MM.1S (cell line): ENCODE data around the gene PIGT.
A peak's percentile ranks its signal among the peaks of the same experiment; 100 is the strongest.

Experiments used
- DNase-seq: peaks from one replicate; pipeline ENCODE4 v3.0.0-alpha.2; 2015
- H2AFZ ChIP-seq: fragments of 300-600 bp; sonication (generic); 2 replicates; pipeline ENCODE4 v1.6.0; 2016; ENCODE audit warnings: antibody characterized with exemption, low read length
- H3F3A ChIP-seq: fragments of 300-600 bp; sonication (generic); 2 replicates; pipeline ENCODE4 v1.6.1; 2016; ENCODE audit warnings: mild to moderate bottlenecking, antibody characterized with exemption, low read length, moderate library complexity, mixed read lengths; ENCODE audit not compliant: insufficient read depth
- H3K27ac ChIP-seq: fragments of 300-600 bp; sonication (generic); 2 replicates; pipeline ENCODE4 v1.5.1; 2016; ENCODE audit warnings: mild to moderate bottlenecking, low read length
- H3K27me3 ChIP-seq: fragments of 300-600 bp; sonication (generic); replicated peaks from 2 replicates; pipeline ENCODE4 v1.6.0; 2016; ENCODE audit warnings: low read length; ENCODE audit not compliant: insufficient read depth
- H3K36me3 ChIP-seq: fragments of 300-600 bp; sonication (generic); replicated peaks from 2 replicates; pipeline ENCODE4 v1.6.1; 2016; ENCODE audit warnings: mild to moderate bottlenecking, low read length, mixed read lengths; ENCODE audit not compliant: insufficient read depth
- H3K4me1 ChIP-seq: fragments of 300-600 bp; sonication (generic); 2 replicates; pipeline ENCODE4 v1.6.1; 2016; ENCODE audit warnings: low read length, mixed read lengths
- H3K4me2 ChIP-seq: fragments of 300-600 bp; sonication (generic); 2 replicates; pipeline ENCODE4 v1.6.0; 2016; ENCODE audit warnings: low read depth, low read length
- H3K4me3 ChIP-seq: fragments of 300-600 bp; sonication (generic); 2 replicates; pipeline ENCODE4 v1.5.1; 2016; ENCODE audit warnings: low read length, mixed read lengths
- H3K79me2 ChIP-seq: fragments of 300-600 bp; sonication (generic); 2 replicates; pipeline ENCODE4 v1.6.1; 2016; ENCODE audit warnings: mixed run types, low read length, mixed read lengths
- H3K9ac ChIP-seq: fragments of 300-600 bp; sonication (generic); 2 replicates; pipeline ENCODE4 v1.6.1; 2016; ENCODE audit warnings: low read length, mixed read lengths
- H3K9me2 ChIP-seq: fragments of 300-600 bp; sonication (generic); replicated peaks from 2 replicates; pipeline ENCODE4 v1.6.1; 2016; ENCODE audit warnings: mild to moderate bottlenecking, low read length, mixed read lengths; ENCODE audit not compliant: insufficient read depth
- H3K9me3 ChIP-seq: fragments of 300-600 bp; sonication (generic); replicated peaks from 2 replicates; pipeline ENCODE4 v1.6.1; 2016; ENCODE audit warnings: mild to moderate bottlenecking, low read length, mixed read lengths; ENCODE audit not compliant: insufficient read depth
- H4K20me1 ChIP-seq: fragments of 300-600 bp; sonication (generic); 2 replicates; pipeline ENCODE4 v1.6.1; 2016; ENCODE audit warnings: mild to moderate bottlenecking, low read length, moderate library complexity, mixed read lengths; ENCODE audit not compliant: insufficient read depth
- EZH2 ChIP-seq: fragments of 300-600 bp; sonication (generic); optimal IDR thresholded peaks from 2 replicates; pipeline ENCODE3; 2017; ENCODE audit warnings: low read depth, mild to moderate bottlenecking, antibody characterized with exemption, low read length, mixed read lengths
- EZH2phosphoT487 ChIP-seq: fragments of 300-600 bp; sonication (generic); IDR thresholded peaks from 2 replicates; pipeline ENCODE4 v1.6.1; 2018; ENCODE audit warnings: antibody characterized with exemption, low read length
- TF ChIP-seq, protein P1 (sequence below): fragments of 300-600 bp; sonication (generic); IDR thresholded peaks from 2 replicates; pipeline ENCODE4 v1.5.1; 2016; ENCODE audit warnings: antibody characterized with exemption, low read length, mixed read lengths

The PIGT gene

GRCh38 chr20:45444050-45444449 lies 28.1 kb downstream of the PIGT start:
- no peak overlapping the region for H3K27ac ChIP-seq
- H3K4me3 ChIP-seq, result no peak overlapping the region
- H3K4me2 ChIP-seq, result peak overlapping the region; percentile 4
- H2AFZ ChIP-seq, result no peak overlapping the region
- peak; percentile 66 for DNase-seq
- H3K9me2 ChIP-seq, result no peaks in the 10 kb centered on the region
- no peak overlapping the region for H3K9ac ChIP-seq
- TF ChIP-seq EZH2, result no peak
- TF ChIP-seq EZH2phosphoT487, result no peak
- TF ChIP-seq, protein P1, sequence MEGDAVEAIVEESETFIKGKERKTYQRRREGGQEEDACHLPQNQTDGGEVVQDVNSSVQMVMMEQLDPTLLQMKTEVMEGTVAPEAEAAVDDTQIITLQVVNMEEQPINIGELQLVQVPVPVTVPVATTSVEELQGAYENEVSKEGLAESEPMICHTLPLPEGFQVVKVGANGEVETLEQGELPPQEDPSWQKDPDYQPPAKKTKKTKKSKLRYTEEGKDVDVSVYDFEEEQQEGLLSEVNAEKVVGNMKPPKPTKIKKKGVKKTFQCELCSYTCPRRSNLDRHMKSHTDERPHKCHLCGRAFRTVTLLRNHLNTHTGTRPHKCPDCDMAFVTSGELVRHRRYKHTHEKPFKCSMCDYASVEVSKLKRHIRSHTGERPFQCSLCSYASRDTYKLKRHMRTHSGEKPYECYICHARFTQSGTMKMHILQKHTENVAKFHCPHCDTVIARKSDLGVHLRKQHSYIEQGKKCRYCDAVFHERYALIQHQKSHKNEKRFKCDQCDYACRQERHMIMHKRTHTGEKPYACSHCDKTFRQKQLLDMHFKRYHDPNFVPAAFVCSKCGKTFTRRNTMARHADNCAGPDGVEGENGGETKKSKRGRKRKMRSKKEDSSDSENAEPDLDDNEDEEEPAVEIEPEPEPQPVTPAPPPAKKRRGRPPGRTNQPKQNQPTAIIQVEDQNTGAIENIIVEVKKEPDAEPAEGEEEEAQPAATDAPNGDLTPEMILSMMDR, result no peak
- H3F3A ChIP-seq, result no peaks in the 10 kb centered on the region
- no peaks in the 10 kb centered on the region for H3K79me2 ChIP-seq
- H3K36me3 ChIP-seq, result no peaks in the 10 kb centered on the region
- H4K20me1 ChIP-seq, result no peaks in the 10 kb centered on the region
- H3K27me3 ChIP-seq, result no peaks in the 10 kb centered on the region
- H3K9me3 ChIP-seq, result no peaks in the 10 kb centered on the region
- H3K4me1 ChIP-seq, result peaks cover 13% of the 10 kb centered on the region

DNA sequence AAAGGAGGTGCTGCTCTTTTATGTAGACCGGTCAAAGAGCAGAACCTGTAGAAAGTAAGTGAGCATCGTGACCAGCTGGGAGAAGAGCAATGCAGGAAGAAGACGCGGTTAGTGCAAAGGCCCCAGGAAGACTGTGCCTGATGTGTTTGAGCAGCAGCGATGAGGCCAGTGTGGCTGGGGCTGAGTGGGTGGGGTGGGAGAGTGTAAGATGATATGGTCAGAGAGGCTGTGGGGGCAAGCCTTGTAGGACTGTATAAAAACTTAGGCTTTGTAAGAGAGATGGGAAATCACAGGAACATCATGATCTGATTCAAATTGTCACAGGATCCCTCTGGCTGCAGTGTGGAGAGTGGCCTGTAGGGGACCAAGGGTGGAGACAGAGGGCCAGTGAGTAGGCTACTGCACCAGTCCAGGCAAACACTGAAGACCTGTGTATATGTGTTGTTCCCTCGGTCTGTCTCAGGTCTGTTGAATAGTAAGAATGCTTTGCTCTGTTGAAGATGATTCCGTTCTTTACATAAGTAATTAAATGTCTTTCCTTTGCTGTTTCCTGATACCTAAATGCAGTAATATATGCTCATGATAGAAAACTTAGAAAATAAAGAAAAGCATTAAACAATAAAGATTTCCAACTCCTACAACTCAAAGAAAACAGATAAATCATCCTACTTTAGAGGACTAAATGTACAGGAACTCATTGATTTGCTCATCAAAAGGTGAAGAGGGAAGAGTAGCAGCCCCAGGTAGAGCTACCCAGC lies 30.0 kb downstream of the PIGT start:
- peaks cover 13% of the 10 kb centered on the region for H3K4me1 ChIP-seq
- peak; percentile 56 for DNase-seq
- H3K9me2 ChIP-seq, result no peaks in the 10 kb centered on the region
- H3K27me3 ChIP-seq, result no peaks in the 10 kb centered on the region
- H3K36me3 ChIP-seq, result no peaks in the 10 kb centered on the region
- no peaks in the 10 kb centered on the region for H3K9me3 ChIP-seq
- H3K79me2 ChIP-seq, result no peaks in the 10 kb centered on the region
- no peak overlapping the region for H2AFZ ChIP-seq
- no peak overlapping the region for H3K4me2 ChIP-seq
- no peak overlapping the region for H3K27ac ChIP-seq
- no peaks in the 10 kb centered on the region for H3F3A ChIP-seq
- no peak overlapping the region for H3K4me3 ChIP-seq
- TF ChIP-seq EZH2 (no peak), EZH2phosphoT487 (no peak)
- TF ChIP-seq, protein P1, result peak; percentile 72
- H3K9ac ChIP-seq, result no peak overlapping the region
- no peaks in the 10 kb centered on the region for H4K20me1 ChIP-seq

DNA sequence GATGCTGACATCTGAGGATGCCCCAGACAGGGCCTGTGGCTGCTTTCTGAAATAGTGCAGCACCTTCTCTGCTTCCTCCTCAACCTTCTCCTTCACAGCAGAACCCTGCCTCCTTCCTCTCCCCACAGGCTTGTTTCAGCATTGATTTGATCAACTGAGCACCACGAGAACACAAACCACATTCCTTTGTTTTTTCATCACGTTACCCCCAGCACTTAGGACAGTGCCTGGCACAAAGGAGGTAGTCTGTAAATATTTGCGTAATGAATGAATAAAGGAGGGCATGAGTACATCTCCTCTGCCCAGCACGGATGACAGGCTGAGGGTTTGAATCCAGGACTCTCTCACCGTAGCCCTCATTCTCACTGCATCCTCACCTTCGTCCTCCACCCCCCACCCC lies 32.3 kb downstream of the PIGT start:
- peaks cover 25% of the 10 kb centered on the region for H3K4me1 ChIP-seq
- no peaks in the 10 kb centered on the region for H3K27me3 ChIP-seq
- H3K36me3 ChIP-seq, result no peaks in the 10 kb centered on the region
- H3K79me2 ChIP-seq, result no peaks in the 10 kb centered on the region
- H2AFZ ChIP-seq, result no peak overlapping the region
- H4K20me1 ChIP-seq, result no peaks in the 10 kb centered on the region
- H3K27ac ChIP-seq, result no peak overlapping the region
- H3F3A ChIP-seq, result no peaks in the 10 kb centered on the region
- H3K4me2 ChIP-seq, result no peak overlapping the region
- TF ChIP-seq, protein P1, result no peak
- no peak for TF ChIP-seq EZH2
- TF ChIP-seq EZH2phosphoT487, result no peak
- no peak overlapping the region for H3K9ac ChIP-seq
- DNase-seq, result no peak
- no peaks in the 10 kb centered on the region for H3K9me3 ChIP-seq
- no peak overlapping the region for H3K4me3 ChIP-seq
- H3K9me2 ChIP-seq, result no peaks in the 10 kb centered on the region
